ENCODE results near the gene STX10. TPM values are rescaled to one million over a fixed set of nuclear protein-coding genes. Genes with fewer than 3 reads are reported as not detected.

STX10 gene
- polyA plus RNA-seq, 1 of the 3 experiments (the other 2 are of a cell fraction) = 163 TPM

- H3K9me3 ChIP-seq = no peaks in the 10 kb centered on the region
- WGBS (ENCODE audit: low lambda C conversion rate) = 0% methylated on average over 24 of the region's 71 CpGs
- peak overlapping the region; percentile 90 to 94 for H3K4me3 ChIP-seq (ENCODE audit: low read depth in 2 of 2, low read length in 1 of 2)
- H3K4me2 ChIP-seq = peak overlapping the region; percentile 98
- H4K20me1 ChIP-seq (ENCODE audit: insufficient read depth) = peaks cover 25% of the 10 kb centered on the region
- POLR2A ChIA-PET = interaction anchor here (0.7 to 2.2 kb wide), 14 partner anchors 9 to 1974 kb away, joined by 3 to 73 read pairs (median 4); partner anchors contain the start of genes DAND5, GCDH and NACC1
- peaks cover 29% of the 10 kb centered on the region for H3F3A ChIP-seq (replicated peaks; ENCODE audit: insufficient read depth)
- no peaks in the 10 kb centered on the region for H3K9me2 ChIP-seq
- peak overlapping the region; percentile 98 to 99 for H3K27ac ChIP-seq (ENCODE audit: low read depth in 2 of 2, low read length in 1 of 2)
- peak overlapping the region; percentile 39; the same call in 1 of the 2 replicates for H2AFZ ChIP-seq (ENCODE audit: low read depth)
- peaks cover 4 to 23% of the 10 kb centered on the region in 2 experiments; a peak in 1 of 4 replicates for H3K4me1 ChIP-seq (ENCODE audit: control insufficient read depth in 1 of 2, insufficient read depth in 2 of 2, low read depth in 1 of 2, low read length in 1 of 2)
- peak; percentile 95 for DNase-seq
- no peaks in the 10 kb centered on the region for H3K27me3 ChIP-seq (ENCODE audit: insufficient read depth)
- CTCF ChIA-PET = interaction anchor here (0.8 to 1.8 kb wide), 13 partner anchors 12 to 186 kb away, joined by 3 to 11 read pairs (median 5); partner anchors contain the start of genes DAND5 and NACC1
- peak overlapping the region; percentile 94 for H3K9ac ChIP-seq
- H3K36me3 ChIP-seq (replicated peaks in 1 of 2; ENCODE audit: control insufficient read depth in 1 of 2, insufficient read depth in 2 of 2, low read length in 1 of 2) = peaks cover 0 to 19% of the 10 kb centered on the region in 2 experiments
- H3K79me2 ChIP-seq (ENCODE audit: insufficient read depth) = peaks cover 64% of the 10 kb centered on the region
- TF ChIP-seq MEF2A (IDR thresholded peaks at IDR 0.05; ENCODE audit: borderline replicate concordance, low read depth) = peak; percentile 72; the same call in 1 of the 2 replicates
- TF ChIP-seq GABPA (IDR thresholded peaks at IDR 0.05; ENCODE audit: low read depth) = peak; percentile 71
- peak; percentile 14; the same call in 1 of the 2 replicates for TF ChIP-seq NFIC (IDR thresholded peaks at IDR 0.05; ENCODE audit: borderline replicate concordance)
- no peak for TF ChIP-seq RCOR1 (IDR thresholded peaks at IDR 0.05; ENCODE audit: low read length)
- TF ChIP-seq USF1 (IDR thresholded peaks at IDR 0.05; ENCODE audit: borderline replicate concordance, low read depth) = peak; percentile 77
- peak; percentile 94 for TF ChIP-seq TAF1 (IDR thresholded peaks at IDR 0.05; ENCODE audit: borderline replicate concordance, low read depth, low read length)
- TF ChIP-seq SMC3 (IDR thresholded peaks at IDR 0.05; ENCODE audit: low read depth, low read length) = peak; percentile 16; the same call in 1 of the 2 replicates
- TF ChIP-seq FOXM1 (IDR thresholded peaks at IDR 0.05; ENCODE audit: low read depth) = no peak
- TF ChIP-seq USF2 (IDR thresholded peaks at IDR 0.05; ENCODE audit: borderline replicate concordance, low read depth, low read length) = peak; percentile 15; the same call in 1 of the 2 replicates
- TF ChIP-seq REST (IDR thresholded peaks at IDR 0.05; ENCODE audit: low read depth, low read length) = no peak; the same call in 1 of the 2 replicates
- peak; percentile 57 for TF ChIP-seq ELF1 (IDR thresholded peaks at IDR 0.05)
- TF ChIP-seq POLR2AphosphoS5 (IDR thresholded peaks at IDR 0.05; ENCODE audit: low read depth, low read length) = peak; percentile 97
- TF ChIP-seq TEAD4 (IDR thresholded peaks at IDR 0.05; ENCODE audit: borderline replicate concordance, insufficient read depth) = peak; percentile 81
- no peak for TF ChIP-seq ZBTB33 (IDR thresholded peaks at IDR 0.05; ENCODE audit: borderline replicate concordance, low read depth)
- no peak for TF ChIP-seq RFX5 (IDR thresholded peaks at IDR 0.05; ENCODE audit: low read length)
- TF ChIP-seq NRF1 (IDR thresholded peaks at IDR 0.05; ENCODE audit: low read depth, low read length) = no peak
- no peak for TF ChIP-seq EP300 (IDR thresholded peaks at IDR 0.05; ENCODE audit: borderline replicate concordance in 1 of 2, low read depth in 1 of 2, low read length in 1 of 2)
- TF ChIP-seq CHD2 (IDR thresholded peaks at IDR 0.05; ENCODE audit: low read length, partially characterized antibody) = peak; percentile 44
- no peak for TF ChIP-seq CTCF (IDR thresholded peaks at IDR 0.05)
- TF ChIP-seq YY1 (IDR thresholded peaks at IDR 0.05; ENCODE audit: low read depth) = 0 out of 2 replicates have a peak, but pooled peaks have one; percentile 34
- TF ChIP-seq EZH2phosphoT487 (IDR thresholded peaks at IDR 0.05; ENCODE audit: borderline replicate concordance, low read depth) = no peak
- TF ChIP-seq MXI1 (IDR thresholded peaks at IDR 0.05; ENCODE audit: low read depth, low read length) = peak; percentile 95
These were observed 1.6 kb upstream of the STX10 start for GRCh38 chr19:13151605-13152355.
